ENCODE data around the gene ALOXE3.

GRCh38 chr17:8074554-8074953 lies 43.8 kb downstream of the ALOXE3 start:
- no peak for TF ChIP-seq CTCF (IDR thresholded peaks at IDR 0.05)
- TF ChIP-seq ZFX (IDR thresholded peaks at IDR 0.05; ENCODE audit: borderline replicate concordance), result no peak

All from 22Rv1 (cell line).